A549 (cell line): ENCODE data around the gene ASXL2. TPM values are rescaled to one million over a fixed set of nuclear protein-coding genes. Genes with fewer than 3 reads are reported as not detected.

Experiments used
- ATAC-seq, 2 experiments: fragments of 200-7000 bp in 1 of 2; fragments of >200 bp in 1 of 2; cut with Nextera tagmentation in 1 of 2; cut with Tn5 transposase in 1 of 2; 3 replicates each; pipeline versions ENCODE4 v1.8.0 to v1.9.1; 2018 to 2020; ENCODE audit warnings: mild to moderate bottlenecking in 1 of 2, moderate library complexity in 1 of 2
- CTCF ChIA-PET: fragments of 300-600 bp; sonication (Branson Sonifier 250); formaldehyde crosslinking; extraction: SDS; loops from one replicate; lab custom pipeline; 2021; ENCODE audit warnings: antibody characterized with exemption, inconsistent platforms; lab: Yijun Ruan, JAX
- POLR2A ChIA-PET: fragments of 350-600 bp; formaldehyde crosslinking; extraction: SDS; loops from one replicate; lab custom pipeline; 2021; ENCODE audit warnings: antibody characterized with exemption, inconsistent platforms; lab: Yijun Ruan, JAX
- DNase-seq, 2 experiments: peaks; one replicate each; pipeline versions ENCODE4 v3.0.0 to v3.0.0-alpha.2; 2011 to 2016; ENCODE audit warnings: low read depth in 1 of 2, low spot score in 1 of 2
- FAIRE-seq: peaks from 2 replicates; lab custom pipeline; 2011; peaks lifted over from hg19 to GRCh38; lab: Jason Lieb, UNC
- H3K27ac ChIP-seq, 2 experiments: fragments of >200 bp; sonication (Bioruptor Twin); formaldehyde crosslinking; 3 replicates each; pipeline ENCODE4 v1.5.1; 2016 to 2017
- H3K4me1 ChIP-seq: fragments of >200 bp; sonication (Bioruptor Twin); formaldehyde crosslinking; 3 replicates; pipeline ENCODE4 v1.6.1; 2016
- H3K4me2 ChIP-seq: fragments of >200 bp; sonication (Bioruptor Twin); formaldehyde crosslinking; 3 replicates; pipeline ENCODE4 v1.6.1; 2016
- H3K4me3 ChIP-seq: fragments of >200 bp; sonication (Bioruptor Twin); formaldehyde crosslinking; 3 replicates; pipeline ENCODE4 v1.5.1; 2016
- H3K9me3 ChIP-seq: fragments of >200 bp; sonication (Bioruptor Twin); formaldehyde crosslinking; 3 replicates; pipeline ENCODE4 v1.6.1; 2016
- BHLHE40 ChIP-seq: IDR thresholded peaks from 2 replicates; pipeline ENCODE4 v1.6.1; 2012; ENCODE audit warnings: low read depth, low read length, inconsistent platforms
- CHD2 ChIP-seq: fragments of 150-350 bp; IDR thresholded peaks from 2 replicates; pipeline ENCODE4 v1.6.1; 2014; ENCODE audit warnings: low read length; ENCODE audit not compliant: partially characterized antibody
- EP300 ChIP-seq, 2 experiments: fragments of >200 bp; sonication (Bioruptor Twin); formaldehyde crosslinking; IDR thresholded peaks; 2 replicates in 1 of 2; 3 replicates in 1 of 2; pipeline ENCODE4 v1.6.1; 2016 to 2017
- FOXS1 ChIP-seq: fragments of 250-450 bp; sonication (Bioruptor Pico); IDR thresholded peaks from 2 replicates; pipeline ENCODE4 v1.5.0; 2020; ENCODE audit warnings: mild to moderate bottlenecking, moderate library complexity
- HDAC2 ChIP-seq: fragments of 200-600 bp; sonication (generic); IDR thresholded peaks from 2 replicates; pipeline ENCODE4 v1.6.1; 2016
- HOXB13 ChIP-seq: fragments of 250-450 bp; sonication (Bioruptor Pico); IDR thresholded peaks from 2 replicates; pipeline ENCODE4 v1.5.0; 2020; ENCODE audit warnings: low read depth, mild to moderate bottlenecking, moderate library complexity
- KDM1A ChIP-seq: fragments of 200-600 bp; sonication (generic); IDR thresholded peaks from 2 replicates; pipeline ENCODE4 v1.6.1; 2016; ENCODE audit warnings: low read depth, mild to moderate bottlenecking
- MAFK ChIP-seq: fragments of 450-650 bp; IDR thresholded peaks from 2 replicates; pipeline ENCODE4 v1.6.1; 2014; ENCODE audit not compliant: partially characterized antibody
- MYC ChIP-seq: IDR thresholded peaks from 2 replicates; pipeline ENCODE4 v1.6.1; 2012; ENCODE audit warnings: mild to moderate bottlenecking, inconsistent platforms, low read length, improper control_type of control experiment, borderline replicate concordance
- NR3C1 ChIP-seq: fragments of >200 bp; sonication (Bioruptor Twin); formaldehyde crosslinking; IDR thresholded peaks from 3 replicates; pipeline ENCODE4 v1.6.1; 2017
- PHF8 ChIP-seq: fragments of 200-600 bp; sonication (generic); IDR thresholded peaks from 2 replicates; pipeline ENCODE4 v1.6.1; 2016; ENCODE audit warnings: low read depth, mild to moderate bottlenecking, antibody characterized with exemption, moderate library complexity, borderline replicate concordance
- POLR2A ChIP-seq: IDR thresholded peaks from 2 replicates; pipeline ENCODE4 v1.6.1; 2012; ENCODE audit warnings: mild to moderate bottlenecking, low read length
- POLR2AphosphoS2 ChIP-seq: conservative IDR thresholded peaks from 2 replicates; pipeline ENCODE4 v1.6.1; 2012; ENCODE audit warnings: low read length, improper control_type of control experiment, inconsistent platforms
- RARB ChIP-seq: fragments of 250-450 bp; sonication (Bioruptor Pico); IDR thresholded peaks from 2 replicates; pipeline ENCODE4 v1.8.0; 2021; ENCODE audit warnings: mild to moderate bottlenecking, moderate library complexity
- RCOR1 ChIP-seq: fragments of 150-350 bp; IDR thresholded peaks from 2 replicates; pipeline ENCODE4 v1.6.1; 2014; ENCODE audit warnings: antibody characterized with exemption, low read length, low read depth
- RNF2 ChIP-seq: fragments of 200-600 bp; sonication (generic); IDR thresholded peaks from 2 replicates; pipeline ENCODE4 v1.6.1; 2016; ENCODE audit warnings: low read depth, mild to moderate bottlenecking, antibody characterized with exemption, moderate library complexity, borderline replicate concordance
- SMC3 ChIP-seq: fragments of >200 bp; sonication (Bioruptor Twin); formaldehyde crosslinking; IDR thresholded peaks from 3 replicates; pipeline ENCODE4 v1.6.1; 2018; ENCODE audit warnings: inconsistent platforms
- WGBS: methylation state at CpG from one replicate; pipeline ENCODE4 v1.1.6; 2017; ENCODE audit errors: missing lambda C conversion rate; 5-methylcytosine and 5-hydroxymethylcytosine counted together
- polyA plus RNA-seq, 4 experiments: library from polyadenylated mRNA; depleted of rRNA in 3 of 4; stranded (reverse); fragments of >200 nt; fragmentation: RNase III in 1 of 4; extraction: RNeasy Plus Mini Kit Qiagen cat#74134 plus additional on column Dnase treatment in 1 of 4; gene quantifications; 2 replicates in 3 of 4; 3 replicates in 1 of 4; pipeline ENCODE4 v1.2.3, GENCODE V29; 2011 to 2017
- TF ChIP-seq, protein P1 (sequence below): fragments of 200-600 bp; sonication (generic); IDR thresholded peaks from 2 replicates; pipeline ENCODE4 v1.6.1; 2016; ENCODE audit warnings: antibody characterized with exemption, mild to moderate bottlenecking, moderate library complexity
- TF ChIP-seq, protein P2 (sequence below): IDR thresholded peaks from 2 replicates; pipeline ENCODE4 v1.6.1; 2012; ENCODE audit warnings: low read depth, borderline replicate concordance
- TF ChIP-seq, protein P3 (sequence below): fragments of >200 bp; sonication (Bioruptor Twin); formaldehyde crosslinking; IDR thresholded peaks from 3 replicates; pipeline ENCODE4 v1.6.1; 2016
- TF ChIP-seq, protein P4 (sequence below): IDR thresholded peaks from 2 replicates; pipeline ENCODE4 v1.6.1; 2012
- TF ChIP-seq, protein P5 (sequence below): IDR thresholded peaks from 2 replicates; pipeline ENCODE4 v1.6.1; 2012
- TF ChIP-seq, protein P6 (sequence below): fragments of 150-350 bp; IDR thresholded peaks from 2 replicates; pipeline ENCODE4 v1.6.1; 2014; ENCODE audit warnings: low read depth, mild to moderate bottlenecking, low read length
- TF ChIP-seq, protein P7 (sequence below): fragments of 250-450 bp; sonication (Bioruptor Pico); IDR thresholded peaks from 2 replicates; pipeline ENCODE4 v1.5.0; 2020; ENCODE audit warnings: low read depth, mild to moderate bottlenecking, moderate library complexity

The ASXL2 gene
- polyA plus RNA-seq, 2 of the 4 experiments (the other 2 are of a cell fraction), result 10.3 to 26.4 TPM

DNA sequence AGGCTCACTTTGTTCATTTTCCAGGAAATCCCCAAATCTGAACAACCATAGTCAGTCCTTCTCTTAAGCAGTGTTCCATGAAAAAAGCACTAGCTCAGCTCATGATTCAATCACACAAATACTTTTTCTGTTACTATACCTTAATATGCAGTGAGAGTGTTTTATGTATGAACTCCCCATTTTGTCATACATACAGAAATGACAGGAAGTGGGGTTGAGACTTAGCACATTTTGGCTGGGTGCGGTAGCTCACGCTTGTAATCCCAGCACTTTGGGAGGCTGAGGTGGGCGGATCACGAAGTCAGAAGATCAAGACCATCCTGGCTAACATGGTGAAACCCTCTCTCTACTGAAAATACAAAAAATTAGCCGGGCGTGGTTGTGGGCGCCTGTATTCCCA lies 149.7 kb downstream of the ASXL2 start:
- H3K4me2 ChIP-seq, result no peak overlapping the region
- POLR2A ChIA-PET, result interaction anchor here (1.1 kb wide), 1 partner anchor 55 kb away, joined by 4 read pairs; no protein-coding TSS in a partner anchor
- CTCF ChIA-PET, result interaction anchor here (0.9 to 2.1 kb wide), 5 partner anchors 15 to 123 kb away, joined by 3 to 6 read pairs (median 4); no protein-coding TSS in a partner anchor
- ATAC-seq (no peak), FAIRE-seq (no peak), DNase-seq (no peak)
- 90% methylated on average over 7 of the region's 7 CpGs for WGBS
- H3K4me1 ChIP-seq, result no peaks in the 10 kb centered on the region
- H3K4me3 ChIP-seq, result no peak overlapping the region
- TF ChIP-seq RNF2, result no peak
- no peak for TF ChIP-seq FOXS1 (CRISPR knock-in tag)
- TF ChIP-seq, protein P1, sequence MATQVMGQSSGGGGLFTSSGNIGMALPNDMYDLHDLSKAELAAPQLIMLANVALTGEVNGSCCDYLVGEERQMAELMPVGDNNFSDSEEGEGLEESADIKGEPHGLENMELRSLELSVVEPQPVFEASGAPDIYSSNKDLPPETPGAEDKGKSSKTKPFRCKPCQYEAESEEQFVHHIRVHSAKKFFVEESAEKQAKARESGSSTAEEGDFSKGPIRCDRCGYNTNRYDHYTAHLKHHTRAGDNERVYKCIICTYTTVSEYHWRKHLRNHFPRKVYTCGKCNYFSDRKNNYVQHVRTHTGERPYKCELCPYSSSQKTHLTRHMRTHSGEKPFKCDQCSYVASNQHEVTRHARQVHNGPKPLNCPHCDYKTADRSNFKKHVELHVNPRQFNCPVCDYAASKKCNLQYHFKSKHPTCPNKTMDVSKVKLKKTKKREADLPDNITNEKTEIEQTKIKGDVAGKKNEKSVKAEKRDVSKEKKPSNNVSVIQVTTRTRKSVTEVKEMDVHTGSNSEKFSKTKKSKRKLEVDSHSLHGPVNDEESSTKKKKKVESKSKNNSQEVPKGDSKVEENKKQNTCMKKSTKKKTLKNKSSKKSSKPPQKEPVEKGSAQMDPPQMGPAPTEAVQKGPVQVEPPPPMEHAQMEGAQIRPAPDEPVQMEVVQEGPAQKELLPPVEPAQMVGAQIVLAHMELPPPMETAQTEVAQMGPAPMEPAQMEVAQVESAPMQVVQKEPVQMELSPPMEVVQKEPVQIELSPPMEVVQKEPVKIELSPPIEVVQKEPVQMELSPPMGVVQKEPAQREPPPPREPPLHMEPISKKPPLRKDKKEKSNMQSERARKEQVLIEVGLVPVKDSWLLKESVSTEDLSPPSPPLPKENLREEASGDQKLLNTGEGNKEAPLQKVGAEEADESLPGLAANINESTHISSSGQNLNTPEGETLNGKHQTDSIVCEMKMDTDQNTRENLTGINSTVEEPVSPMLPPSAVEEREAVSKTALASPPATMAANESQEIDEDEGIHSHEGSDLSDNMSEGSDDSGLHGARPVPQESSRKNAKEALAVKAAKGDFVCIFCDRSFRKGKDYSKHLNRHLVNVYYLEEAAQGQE, result no peak
- TF ChIP-seq, protein P2, sequence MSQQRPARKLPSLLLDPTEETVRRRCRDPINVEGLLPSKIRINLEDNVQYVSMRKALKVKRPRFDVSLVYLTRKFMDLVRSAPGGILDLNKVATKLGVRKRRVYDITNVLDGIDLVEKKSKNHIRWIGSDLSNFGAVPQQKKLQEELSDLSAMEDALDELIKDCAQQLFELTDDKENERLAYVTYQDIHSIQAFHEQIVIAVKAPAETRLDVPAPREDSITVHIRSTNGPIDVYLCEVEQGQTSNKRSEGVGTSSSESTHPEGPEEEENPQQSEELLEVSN, result no peak
- TF ChIP-seq EP300 (IDR thresholded peaks at IDR 0.05), result no peak
- TF ChIP-seq CHD2, result no peak
- TF ChIP-seq PHF8, result no peak
- TF ChIP-seq HDAC2, result no peak
- no peak for TF ChIP-seq POLR2A
- TF ChIP-seq, protein P3, sequence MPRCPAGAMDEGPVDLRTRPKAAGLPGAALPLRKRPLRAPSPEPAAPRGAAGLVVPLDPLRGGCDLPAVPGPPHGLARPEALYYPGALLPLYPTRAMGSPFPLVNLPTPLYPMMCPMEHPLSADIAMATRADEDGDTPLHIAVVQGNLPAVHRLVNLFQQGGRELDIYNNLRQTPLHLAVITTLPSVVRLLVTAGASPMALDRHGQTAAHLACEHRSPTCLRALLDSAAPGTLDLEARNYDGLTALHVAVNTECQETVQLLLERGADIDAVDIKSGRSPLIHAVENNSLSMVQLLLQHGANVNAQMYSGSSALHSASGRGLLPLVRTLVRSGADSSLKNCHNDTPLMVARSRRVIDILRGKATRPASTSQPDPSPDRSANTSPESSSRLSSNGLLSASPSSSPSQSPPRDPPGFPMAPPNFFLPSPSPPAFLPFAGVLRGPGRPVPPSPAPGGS, result no peak
- no peaks in the 10 kb centered on the region for H3K9me3 ChIP-seq
- no peak overlapping the region for H3K27ac ChIP-seq

DNA sequence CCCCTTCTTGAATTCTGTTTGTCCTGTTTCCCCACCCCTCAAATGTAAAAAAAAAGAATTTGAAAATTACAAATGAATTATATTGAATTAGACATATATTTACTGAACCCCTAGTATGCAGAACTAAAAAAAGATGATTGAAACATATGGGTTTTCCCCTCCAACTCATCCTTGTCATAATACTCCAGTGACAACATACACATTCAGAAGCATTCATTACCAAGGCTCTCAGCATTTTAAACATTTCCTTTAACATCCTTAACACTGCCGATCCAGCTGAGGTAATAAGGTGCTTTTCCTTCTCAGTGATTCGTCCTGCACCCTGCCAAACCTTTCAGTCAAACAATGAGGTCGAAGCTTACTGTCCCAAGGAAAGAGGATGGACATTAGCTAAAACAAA lies 151.8 kb downstream of the ASXL2 start:
- ATAC-seq (no peak), FAIRE-seq (no peak), DNase-seq (no peak)
- TF ChIP-seq, protein P4, sequence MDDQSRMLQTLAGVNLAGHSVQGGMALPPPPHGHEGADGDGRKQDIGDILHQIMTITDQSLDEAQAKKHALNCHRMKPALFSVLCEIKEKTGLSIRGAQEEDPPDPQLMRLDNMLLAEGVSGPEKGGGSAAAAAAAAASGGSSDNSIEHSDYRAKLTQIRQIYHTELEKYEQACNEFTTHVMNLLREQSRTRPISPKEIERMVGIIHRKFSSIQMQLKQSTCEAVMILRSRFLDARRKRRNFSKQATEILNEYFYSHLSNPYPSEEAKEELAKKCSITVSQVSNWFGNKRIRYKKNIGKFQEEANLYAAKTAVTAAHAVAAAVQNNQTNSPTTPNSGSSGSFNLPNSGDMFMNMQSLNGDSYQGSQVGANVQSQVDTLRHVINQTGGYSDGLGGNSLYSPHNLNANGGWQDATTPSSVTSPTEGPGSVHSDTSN, result no peak
- no peak for TF ChIP-seq BHLHE40
- TF ChIP-seq, protein P5, sequence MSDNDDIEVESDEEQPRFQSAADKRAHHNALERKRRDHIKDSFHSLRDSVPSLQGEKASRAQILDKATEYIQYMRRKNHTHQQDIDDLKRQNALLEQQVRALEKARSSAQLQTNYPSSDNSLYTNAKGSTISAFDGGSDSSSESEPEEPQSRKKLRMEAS, result no peak
- TF ChIP-seq RCOR1, result no peak
- 22% methylated on average over 3 of the region's 3 CpGs for WGBS
- H3K27ac ChIP-seq, result no peak overlapping the region
- no peaks in the 10 kb centered on the region for H3K9me3 ChIP-seq
- no peak overlapping the region for H3K4me3 ChIP-seq
- ChIA-PET CTCF (interaction anchor here (1.5 to 2.1 kb wide), 2 partner anchors 26 to 119 kb away, joined by 6 to 7 read pairs; no protein-coding TSS in a partner anchor), POLR2A (no interaction called here)
- H3K4me2 ChIP-seq, result no peak overlapping the region
- H3K4me1 ChIP-seq, result no peaks in the 10 kb centered on the region

DNA sequence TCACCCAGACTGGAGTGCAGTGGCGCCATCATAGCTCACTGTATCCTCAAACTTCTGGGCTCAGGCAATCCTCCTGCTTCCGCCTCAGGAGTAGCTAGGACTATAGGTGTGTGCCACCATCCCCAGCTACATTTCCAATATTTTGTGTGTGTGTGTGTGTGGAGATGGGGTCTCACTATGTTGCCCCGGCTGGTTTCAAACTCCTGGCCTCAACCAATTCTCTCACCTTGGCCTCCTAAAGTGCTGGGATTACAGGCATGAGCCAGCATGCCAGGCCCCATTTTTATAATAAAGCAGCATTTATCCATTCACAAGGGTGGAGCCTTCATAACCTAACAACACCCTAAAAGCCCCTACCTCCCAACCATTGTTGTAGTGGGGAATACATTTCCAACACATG lies 152.4 kb downstream of the ASXL2 start:
- ChIA-PET CTCF (no interaction called here), POLR2A (no interaction called here)
- 92% methylated on average over 3 of the region's 3 CpGs for WGBS
- Histone ChIP-seq H3K4me2 (no peak overlapping the region), H3K9me3 (no peaks in the 10 kb centered on the region), H3K27ac (no peak overlapping the region), H3K4me3 (no peak overlapping the region), H3K4me1 (no peaks in the 10 kb centered on the region)
- ATAC-seq (no peak), FAIRE-seq (no peak), DNase-seq (no peak)
- no peak for TF ChIP-seq SMC3
- TF ChIP-seq, protein P6, sequence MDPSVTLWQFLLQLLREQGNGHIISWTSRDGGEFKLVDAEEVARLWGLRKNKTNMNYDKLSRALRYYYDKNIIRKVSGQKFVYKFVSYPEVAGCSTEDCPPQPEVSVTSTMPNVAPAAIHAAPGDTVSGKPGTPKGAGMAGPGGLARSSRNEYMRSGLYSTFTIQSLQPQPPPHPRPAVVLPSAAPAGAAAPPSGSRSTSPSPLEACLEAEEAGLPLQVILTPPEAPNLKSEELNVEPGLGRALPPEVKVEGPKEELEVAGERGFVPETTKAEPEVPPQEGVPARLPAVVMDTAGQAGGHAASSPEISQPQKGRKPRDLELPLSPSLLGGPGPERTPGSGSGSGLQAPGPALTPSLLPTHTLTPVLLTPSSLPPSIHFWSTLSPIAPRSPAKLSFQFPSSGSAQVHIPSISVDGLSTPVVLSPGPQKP, result no peak
- TF ChIP-seq MAFK, result no peak
- TF ChIP-seq MYC, result no peak
- TF ChIP-seq, protein P7, sequence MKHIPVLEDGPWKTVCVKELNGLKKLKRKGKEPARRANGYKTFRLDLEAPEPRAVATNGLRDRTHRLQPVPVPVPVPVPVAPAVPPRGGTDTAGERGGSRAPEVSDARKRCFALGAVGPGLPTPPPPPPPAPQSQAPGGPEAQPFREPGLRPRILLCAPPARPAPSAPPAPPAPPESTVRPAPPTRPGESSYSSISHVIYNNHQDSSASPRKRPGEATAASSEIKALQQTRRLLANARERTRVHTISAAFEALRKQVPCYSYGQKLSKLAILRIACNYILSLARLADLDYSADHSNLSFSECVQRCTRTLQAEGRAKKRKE (CRISPR knock-in tag), result no peak
- TF ChIP-seq HOXB13 (CRISPR knock-in tag), result no peak
- TF ChIP-seq NR3C1, result no peak
- no peak for TF ChIP-seq RARB (CRISPR knock-in tag)
- TF ChIP-seq POLR2AphosphoS2, result no peak
- TF ChIP-seq KDM1A, result no peak
